K562 (cell line): ENCODE results near the gene PDLIM5. TPM values are rescaled to one million over a fixed set of nuclear protein-coding genes. Genes with fewer than 3 reads are reported as not detected.
A peak's percentile ranks its signal among the peaks of the same experiment; 100 is the strongest.

Experiments used
- ATAC-seq: fragments of 200-7000 bp; cut with Tn5 transposase; 3 replicates; pipeline ENCODE4 v1.9.1; 2020; ENCODE audit warnings: moderate library complexity
- BruUV-seq: library from RNA; stranded (reverse); fragments of 400-500 nt; replicated peaks from 2 replicates; lab custom pipeline; 2021; lab: Mats Ljungman, UMichigan
- CTCF ChIA-PET: fragments of 300-600 bp; formaldehyde crosslinking; extraction: SDS; loops from one replicate; lab custom pipeline; 2021; ENCODE audit warnings: low intra/inter-chr PET ratio; lab: Yijun Ruan, JAX
- POLR2A ChIA-PET: fragments of 300-600, 350-650 bp; sonication (Branson Sonifier 250); formaldehyde crosslinking; extraction: SDS; loops from one replicate; lab custom pipeline; 2021; ENCODE audit warnings: antibody characterized with exemption, inconsistent platforms; lab: Yijun Ruan, JAX
- DNase-seq, 4 experiments: peaks; one replicate each; pipeline versions ENCODE4 v3.0.0 to v3.0.0-alpha.2; 2011 to 2018; ENCODE audit warnings: low spot score in 3 of 4, mixed read lengths in 3 of 4; ENCODE audit errors: extremely low read depth in 1 of 4
- FAIRE-seq: peaks from 2 replicates; lab custom pipeline; 2011; peaks lifted over from hg19 to GRCh38; lab: Jason Lieb, UNC
- H2AFZ ChIP-seq: 2 replicates; pipeline ENCODE4 v1.6.0; 2011; ENCODE audit warnings: low read depth, low read length, control low read depth, inconsistent platforms
- H3K27ac ChIP-seq: fragments of 200-600 bp; 3 replicates; pipeline ENCODE4 v1.8.0; 2011; ENCODE audit warnings: low read depth, mild to moderate bottlenecking, control low read depth, inconsistent platforms, low read length, moderate library complexity, mixed read lengths; ENCODE audit errors: extremely low read depth
- H3K27me3 ChIP-seq, 2 experiments: fragments of 300-600 bp in 1 of 2; 2 replicates in 1 of 2; 3 replicates in 1 of 2; pipeline versions ENCODE4 v1.6.0 to v1.8.0; 2011; ENCODE audit warnings: inconsistent platforms in 2 of 2, low read length in 2 of 2, mild to moderate bottlenecking in 1 of 2, mixed read lengths in 1 of 2, moderate library complexity in 1 of 2; ENCODE audit not compliant: control insufficient read depth in 2 of 2, insufficient read depth in 2 of 2
- H3K36me3 ChIP-seq: fragments of 300-600 bp; 3 replicates; pipeline ENCODE4 v1.8.0; 2011; ENCODE audit warnings: mild to moderate bottlenecking, low read length, inconsistent platforms; ENCODE audit not compliant: control insufficient read depth, insufficient read depth
- H3K4me1 ChIP-seq, 2 experiments: fragments of 200-600 bp in 1 of 2; replicated peaks in 1 of 2; 2 replicates in 1 of 2; 3 replicates in 1 of 2; pipeline versions ENCODE4 v1.5.1 to v1.8.0; 2011; ENCODE audit warnings: inconsistent platforms in 2 of 2, low read length in 2 of 2, mild to moderate bottlenecking in 1 of 2, mixed read lengths in 1 of 2, moderate library complexity in 1 of 2; ENCODE audit not compliant: control insufficient read depth in 2 of 2, insufficient read depth in 2 of 2
- H3K4me2 ChIP-seq: 2 replicates; pipeline ENCODE4 v1.6.1; 2011; ENCODE audit warnings: low read length, control low read depth, inconsistent platforms, mixed read lengths; ENCODE audit not compliant: insufficient read depth
- H3K4me3 ChIP-seq: fragments of 200-600 bp; sonication (generic), shearing (Covaris generic); 2 replicates; pipeline ENCODE4 v1.5.1; 2016; ENCODE audit warnings: control low read depth, inconsistent platforms
- H3K79me2 ChIP-seq: fragments of 200-600 bp; 3 replicates; pipeline ENCODE4 v1.8.0; 2011; ENCODE audit warnings: low read length, inconsistent platforms; ENCODE audit not compliant: control insufficient read depth, insufficient read depth
- H3K9ac ChIP-seq, 2 experiments: 2 replicates each; pipeline versions ENCODE4 v1.6.0 to v1.6.1; 2011; ENCODE audit warnings: low read depth in 2 of 2, low read length in 2 of 2, control low read depth in 1 of 2, inconsistent platforms in 1 of 2, mild to moderate bottlenecking in 1 of 2, mixed read lengths in 1 of 2; ENCODE audit not compliant: insufficient read depth in 1 of 2
- H3K9me1 ChIP-seq: one replicate; pipeline ENCODE4 v1.6.0; 2011; ENCODE audit warnings: inconsistent platforms, mild to moderate bottlenecking, low read length, moderate library complexity; ENCODE audit not compliant: control insufficient read depth, insufficient read depth
- H3K9me3 ChIP-seq: replicated peaks from 2 replicates; pipeline ENCODE4 v1.5.1; 2011; ENCODE audit warnings: low read depth, low read length, inconsistent platforms; ENCODE audit not compliant: control insufficient read depth, insufficient read depth
- H4K20me1 ChIP-seq: replicated peaks from 2 replicates; pipeline ENCODE4 v1.6.1; 2011; ENCODE audit warnings: low read length, inconsistent platforms, mixed read lengths; ENCODE audit not compliant: control insufficient read depth, insufficient read depth
- HDGF ChIP-seq: fragments of 450-650 bp; IDR thresholded peaks from 2 replicates; pipeline ENCODE4 v1.6.1; 2016
- KLF16 ChIP-seq: IDR thresholded peaks from 2 replicates; pipeline ENCODE4 v1.6.1; 2016; ENCODE audit warnings: antibody characterized with exemption
- MEIS2 ChIP-seq: fragments of 450-650 bp; IDR thresholded peaks from 2 replicates; pipeline ENCODE4 v1.6.1; 2014; ENCODE audit warnings: mild to moderate bottlenecking; ENCODE audit not compliant: partially characterized antibody
- NUFIP1 ChIP-seq: fragments of 450-650 bp; IDR thresholded peaks from 2 replicates; pipeline ENCODE4 v1.6.1; 2018; ENCODE audit not compliant: partially characterized antibody
- POLR2AphosphoS5 ChIP-seq: IDR thresholded peaks from 2 replicates; pipeline ENCODE4 v1.6.1; 2011; ENCODE audit warnings: mild to moderate bottlenecking, low read depth, low read length, moderate library complexity; ENCODE audit not compliant: control insufficient read depth, insufficient read depth
- RUNX1 ChIP-seq: sonication (generic); IDR thresholded peaks from 2 replicates; pipeline ENCODE4 v1.6.1; 2016; ENCODE audit warnings: antibody characterized with exemption, low read depth
- ZFP30 ChIP-seq: fragments of 250-450 bp; sonication (Bioruptor Pico); IDR thresholded peaks from 2 replicates; pipeline ENCODE4 v1.8.0; 2022; ENCODE audit warnings: moderate library complexity, mild to moderate bottlenecking, inconsistent platforms, borderline replicate concordance
- WGBS: fragments of 100-300 bp; shearing (Covaris generic); methylation state at CpG from one replicate; pipeline ENCODE4 v1.1.6; 2016; ENCODE audit warnings: low coverage, mixed read lengths; ENCODE audit not compliant: insufficient coverage; ENCODE audit errors: missing lambda C conversion rate; 5-methylcytosine and 5-hydroxymethylcytosine counted together
- in situ Hi-C: fragments of 300-500 bp; cut with MboI; formaldehyde crosslinking; loops from 4 replicates; pipeline ENCODE4 v1.15.0; 2018; ENCODE audit warnings: inconsistent platforms, mixed read lengths
- intact Hi-C: fragments of 100-400 bp; cut with micrococcal nuclease; formaldehyde crosslinking; loops from 2 replicates; pipeline ENCODE4 v1.14.2; 2022
- polyA plus RNA-seq, 8 experiments: library from polyadenylated mRNA; depleted of rRNA in 4 of 8; stranded (reverse) in 5 of 8; unstranded in 3 of 8; fragments of >200 nt; fragmentation: Nextera tagmentation in 2 of 8; fragmentation: Illumina TruSeq in 1 of 8; extraction: Ambion mirVana in 2 of 8; extraction: Trizol in 1 of 8; gene quantifications; 2 replicates each; pipeline versions ENCODE4 v1.2.1 to v1.2.3, GENCODE V29; 2011 to 2014; ENCODE audit warnings: inconsistent platforms in 1 of 8, missing spikeins in 1 of 8
- total RNA-seq, 7 experiments: library from RNA; depleted of rRNA in 6 of 7; stranded (reverse); fragments of >200 nt in 6 of 7; fragmentation: Illumina TruSeq in 2 of 7; extraction: Trizol in 2 of 7; gene quantifications; 2 replicates each; pipeline versions ENCODE4 v1.2.1 to v1.2.3, GENCODE V29; 2011 to 2021; ENCODE audit warnings: low replicate concordance in 1 of 7
- TF ChIP-seq, protein P1 (sequence below), 2 experiments: fragments of 450-650 bp; IDR thresholded peaks; 2 replicates each; pipeline ENCODE4 v1.6.1; 2018; ENCODE audit warnings: mild to moderate bottlenecking in 2 of 2, low read depth in 1 of 2; ENCODE audit not compliant: partially characterized antibody in 2 of 2
- TF ChIP-seq, protein P2 (sequence below): sonication (generic); formaldehyde crosslinking; IDR thresholded peaks from 2 replicates; pipeline ENCODE4 v1.5.0; 2020; ENCODE audit warnings: missing genetic modification reagents
- TF ChIP-seq, protein P3 (sequence below): fragments of 450-650 bp; IDR thresholded peaks from 2 replicates; pipeline ENCODE4 v1.6.1; 2016

Gene PDLIM5
- total and polyA plus RNA-seq, 9 of the 15 experiments (the other 6 are each of a cell fraction or from before 2014, with no cell fraction given), result 36.9 to 127 (median 62.5) TPM

DNA sequence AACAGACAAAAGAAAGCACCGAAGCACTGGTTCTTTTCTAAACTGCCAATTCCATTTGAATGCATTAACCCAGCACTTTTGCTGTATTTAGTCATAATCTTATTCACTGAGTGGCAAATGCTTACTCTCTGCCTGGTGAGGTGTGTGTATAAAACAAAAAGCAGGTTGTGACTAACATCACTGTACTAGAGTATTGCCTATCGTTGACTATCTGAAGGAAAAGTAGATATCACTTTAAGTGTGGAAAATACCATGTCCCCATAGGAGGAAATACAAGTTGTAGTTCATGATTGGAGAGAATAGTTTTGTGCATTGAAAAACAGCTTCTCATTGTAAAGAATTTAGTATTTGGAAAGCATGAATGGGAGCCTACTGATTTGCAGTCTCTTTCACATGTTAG is 2.7 kb downstream of the PDLIM5 start (continued):
- TF ChIP-seq HDGF, result peak; percentile 42; the same call in 1 of the 2 replicates
- TF ChIP-seq, protein P1, sequence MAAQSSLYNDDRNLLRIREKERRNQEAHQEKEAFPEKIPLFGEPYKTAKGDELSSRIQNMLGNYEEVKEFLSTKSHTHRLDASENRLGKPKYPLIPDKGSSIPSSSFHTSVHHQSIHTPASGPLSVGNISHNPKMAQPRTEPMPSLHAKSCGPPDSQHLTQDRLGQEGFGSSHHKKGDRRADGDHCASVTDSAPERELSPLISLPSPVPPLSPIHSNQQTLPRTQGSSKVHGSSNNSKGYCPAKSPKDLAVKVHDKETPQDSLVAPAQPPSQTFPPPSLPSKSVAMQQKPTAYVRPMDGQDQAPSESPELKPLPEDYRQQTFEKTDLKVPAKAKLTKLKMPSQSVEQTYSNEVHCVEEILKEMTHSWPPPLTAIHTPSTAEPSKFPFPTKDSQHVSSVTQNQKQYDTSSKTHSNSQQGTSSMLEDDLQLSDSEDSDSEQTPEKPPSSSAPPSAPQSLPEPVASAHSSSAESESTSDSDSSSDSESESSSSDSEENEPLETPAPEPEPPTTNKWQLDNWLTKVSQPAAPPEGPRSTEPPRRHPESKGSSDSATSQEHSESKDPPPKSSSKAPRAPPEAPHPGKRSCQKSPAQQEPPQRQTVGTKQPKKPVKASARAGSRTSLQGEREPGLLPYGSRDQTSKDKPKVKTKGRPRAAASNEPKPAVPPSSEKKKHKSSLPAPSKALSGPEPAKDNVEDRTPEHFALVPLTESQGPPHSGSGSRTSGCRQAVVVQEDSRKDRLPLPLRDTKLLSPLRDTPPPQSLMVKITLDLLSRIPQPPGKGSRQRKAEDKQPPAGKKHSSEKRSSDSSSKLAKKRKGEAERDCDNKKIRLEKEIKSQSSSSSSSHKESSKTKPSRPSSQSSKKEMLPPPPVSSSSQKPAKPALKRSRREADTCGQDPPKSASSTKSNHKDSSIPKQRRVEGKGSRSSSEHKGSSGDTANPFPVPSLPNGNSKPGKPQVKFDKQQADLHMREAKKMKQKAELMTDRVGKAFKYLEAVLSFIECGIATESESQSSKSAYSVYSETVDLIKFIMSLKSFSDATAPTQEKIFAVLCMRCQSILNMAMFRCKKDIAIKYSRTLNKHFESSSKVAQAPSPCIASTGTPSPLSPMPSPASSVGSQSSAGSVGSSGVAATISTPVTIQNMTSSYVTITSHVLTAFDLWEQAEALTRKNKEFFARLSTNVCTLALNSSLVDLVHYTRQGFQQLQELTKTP (IDR thresholded peaks at IDR 0.05; ENCODE audit: low read depth in 1 of 2, partially characterized antibody in 2 of 2), result peak in 1 of 2 experiments; percentile 33
- no peak for TF ChIP-seq RUNX1
- no peak for TF ChIP-seq NUFIP1

GRCh38 chr4:94455081-94455480 is 3.3 kb downstream of the PDLIM5 start:
- Histone ChIP-seq H3K9me1 (no peaks in the 10 kb centered on the region), H3K27me3 (no peaks in the 10 kb centered on the region), H3K36me3 (peaks cover 24% of the 10 kb centered on the region), H3K4me1 (peaks cover 4 to 26% of the 10 kb centered on the region in 2 experiments), H3K9me3 (no peaks in the 10 kb centered on the region), H3K4me2 (peak overlapping the region; percentile 78; the same call in 1 of the 2 replicates), H4K20me1 (no peaks in the 10 kb centered on the region; the same call in 1 of the 2 replicates), H3K4me3 (peak overlapping the region; percentile 37; the same call in 1 of the 2 replicates), H3K9ac (peak overlapping the region in 1 of 2 experiments; percentile 73; a peak in 2 of 4 replicates), H2AFZ (no peak overlapping the region), H3K27ac (peak overlapping the region; percentile 68; the same call in 1 of the 3 replicates)
- ATAC-seq (no peak), DNase-seq (peak in 2 of 4 experiments; percentile 22 to 41), FAIRE-seq (no peak)
- no TSS peak for BruUV-seq
- intact Hi-C loops, result loop anchor here (5.0 kb wide), 1 partner anchor 142 kb away; no protein-coding TSS in a partner anchor
- CTCF ChIA-PET, result no interaction called here
- in situ Hi-C loops, result no loop called here
- POLR2A ChIA-PET, result no interaction called here
- TF ChIP-seq ZFP30, result no peak
- peak; percentile 26; the same call in 1 of the 2 replicates for TF ChIP-seq POLR2AphosphoS5
- TF ChIP-seq MEIS2, result peak; percentile 58
- TF ChIP-seq, protein P2, sequence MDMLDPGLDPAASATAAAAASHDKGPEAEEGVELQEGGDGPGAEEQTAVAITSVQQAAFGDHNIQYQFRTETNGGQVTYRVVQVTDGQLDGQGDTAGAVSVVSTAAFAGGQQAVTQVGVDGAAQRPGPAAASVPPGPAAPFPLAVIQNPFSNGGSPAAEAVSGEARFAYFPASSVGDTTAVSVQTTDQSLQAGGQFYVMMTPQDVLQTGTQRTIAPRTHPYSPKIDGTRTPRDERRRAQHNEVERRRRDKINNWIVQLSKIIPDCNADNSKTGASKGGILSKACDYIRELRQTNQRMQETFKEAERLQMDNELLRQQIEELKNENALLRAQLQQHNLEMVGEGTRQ (CRISPR knock-in tag), result no peak
- no peak for TF ChIP-seq KLF16
- TF ChIP-seq, protein P3, sequence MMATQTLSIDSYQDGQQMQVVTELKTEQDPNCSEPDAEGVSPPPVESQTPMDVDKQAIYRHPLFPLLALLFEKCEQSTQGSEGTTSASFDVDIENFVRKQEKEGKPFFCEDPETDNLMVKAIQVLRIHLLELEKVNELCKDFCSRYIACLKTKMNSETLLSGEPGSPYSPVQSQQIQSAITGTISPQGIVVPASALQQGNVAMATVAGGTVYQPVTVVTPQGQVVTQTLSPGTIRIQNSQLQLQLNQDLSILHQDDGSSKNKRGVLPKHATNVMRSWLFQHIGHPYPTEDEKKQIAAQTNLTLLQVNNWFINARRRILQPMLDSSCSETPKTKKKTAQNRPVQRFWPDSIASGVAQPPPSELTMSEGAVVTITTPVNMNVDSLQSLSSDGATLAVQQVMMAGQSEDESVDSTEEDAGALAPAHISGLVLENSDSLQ, result 0 out of 2 replicates have a peak, but pooled peaks have one; percentile 7
- TF ChIP-seq, all 486 proteins: peak for 3
- H3K79me2 ChIP-seq, result peaks cover 81% of the 10 kb centered on the region
- 32% methylated on average over 3 of the region's 3 CpGs for WGBS
